Measurements from ENCODE around the gene FIP1L1. TPM values are rescaled to one million over a fixed set of nuclear protein-coding genes. Genes with fewer than 3 reads are reported as not detected.

FIP1L1 gene
- polyA plus RNA-seq, 1 donor from 2014 or later: 89.0 TPM

GRCh38 chr4:53476232-53477037, 99.0 kb downstream of the FIP1L1 start:
- H3K27ac ChIP-seq (ENCODE audit: low read length): no peak overlapping the region

More at GRCh38 chr4:53476232-53477037, 99.0 kb downstream of the FIP1L1 start:
- H3K4me2 ChIP-seq (ENCODE audit: low read length): no peak overlapping the region
- no peaks in the 10 kb centered on the region for H3K36me3 ChIP-seq (ENCODE audit: insufficient read depth, low read length)
- H3K27me3 ChIP-seq (ENCODE audit: insufficient read depth, low read depth, low read length): no peaks in the 10 kb centered on the region
- TF ChIP-seq REST (IDR thresholded peaks at IDR 0.05; ENCODE audit: borderline replicate concordance) (no peak), MXI1 (conservative IDR thresholded peaks at IDR 0.05; ENCODE audit: poor library complexity, severe bottlenecking) (no peak), CTCF (IDR thresholded peaks at IDR 0.05; ENCODE audit: poor library complexity, severe bottlenecking) (no peak), TAF1 (IDR thresholded peaks at IDR 0.05; ENCODE audit: low read depth) (no peak), EZH2 (IDR thresholded peaks at IDR 0.05; ENCODE audit: borderline replicate concordance, insufficient read depth, low read length, poor library complexity, severe bottlenecking) (no peak), POLR2AphosphoS5 (IDR thresholded peaks at IDR 0.05) (no peak), SMC3 (conservative IDR thresholded peaks at IDR 0.05; ENCODE audit: poor library complexity) (no peak), RAD21 (conservative IDR thresholded peaks at IDR 0.05) (no peak), EP300 (conservative IDR thresholded peaks at IDR 0.05; ENCODE audit: poor library complexity, severe bottlenecking) (no peak)
- no peaks in the 10 kb centered on the region for H3K9me2 ChIP-seq (ENCODE audit: insufficient read depth, low read length)
- H3F3A ChIP-seq (ENCODE audit: insufficient read depth, low read length, poor library complexity, severe bottlenecking): no peaks in the 10 kb centered on the region
- no peaks in the 10 kb centered on the region for H3K9me3 ChIP-seq (ENCODE audit: low read length)
- H2AFZ ChIP-seq (ENCODE audit: low read depth, low read length): no peak overlapping the region
- no peak overlapping the region for H3K9ac ChIP-seq (ENCODE audit: low read length)
- no peak overlapping the region for H3K4me3 ChIP-seq (ENCODE audit: low read length)
- H4K20me1 ChIP-seq (ENCODE audit: insufficient read depth): no peaks in the 10 kb centered on the region
- H3K79me2 ChIP-seq (replicated peaks; ENCODE audit: insufficient read depth, low read length): no peaks in the 10 kb centered on the region
